NK-92 (cell line): ENCODE data around the gene FOSL1.

Experiments
- DNase-seq: peaks from one replicate; lab custom pipeline; 2025; ENCODE audit not compliant: unreplicated experiment; lab: John Stamatoyannopoulos, UW

The FOSL1 gene

GRCh38 chr11:65900125-65900898, at the start of gene FOSL1:
TSS of gene FOSL1 (minus strand) at chr11:65900388. CDS start at chr11:65900339, 49 bp downstream.
- DNase-seq: no peak

GRCh38 chr11:65947603-65948125, 47.5 kb upstream of the FOSL1 start:
- no peak for DNase-seq

GRCh38 chr11:65947133-65947532, 46.9 kb upstream of the FOSL1 start:
- no peak for DNase-seq

- no peak for DNase-seq
Observed at GRCh38 chr11:65946655-65947054, 46.5 kb upstream of the FOSL1 start.

GRCh38 chr11:65945941-65946558, 45.9 kb upstream of the FOSL1 start:
- no peak for DNase-seq

GRCh38 chr11:65945430-65945911, 45.3 kb upstream of the FOSL1 start, which contains the start of gene TSGA10IP:
TSS of gene TSGA10IP (plus strand) at chr11:65945480. CDS start at chr11:65945676, 196 bp downstream.
- no peak for DNase-seq

GRCh38 chr11:65944767-65945166, 44.6 kb upstream of the FOSL1 start:
- DNase-seq: no peak

GRCh38 chr11:65944191-65944590, 44.0 kb upstream of the FOSL1 start:
- no peak for DNase-seq

- DNase-seq: no peak
Observed at GRCh38 chr11:65942531-65942930, 42.3 kb upstream of the FOSL1 start.

- DNase-seq: no peak
Observed at GRCh38 chr11:65941720-65942310, 41.6 kb upstream of the FOSL1 start.

GRCh38 chr11:65937766-65938165, 37.6 kb upstream of the FOSL1 start:
- no peak for DNase-seq

- no peak for DNase-seq
Observed at GRCh38 chr11:65934014-65934413, 33.8 kb upstream of the FOSL1 start.

- no peak for DNase-seq
Observed at GRCh38 chr11:65932558-65932919, 32.4 kb upstream of the FOSL1 start.

GRCh38 chr11:65931773-65932557, 31.8 kb upstream of the FOSL1 start:
- no peak for DNase-seq

GRCh38 chr11:65928667-65929066, 28.5 kb upstream of the FOSL1 start:
- DNase-seq: no peak

GRCh38 chr11:65927904-65928397, 27.8 kb upstream of the FOSL1 start:
- no peak for DNase-seq

GRCh38 chr11:65925397-65925796, 25.2 kb upstream of the FOSL1 start:
- DNase-seq: no peak

GRCh38 chr11:65922565-65922964, 22.4 kb upstream of the FOSL1 start:
- DNase-seq: no peak

- no peak for DNase-seq
Observed at GRCh38 chr11:65921876-65922275, 21.7 kb upstream of the FOSL1 start.

GRCh38 chr11:65921033-65921555, 20.9 kb upstream of the FOSL1 start:
- DNase-seq: no peak

- no peak for DNase-seq
Observed at GRCh38 chr11:65920372-65920802, 20.2 kb upstream of the FOSL1 start.
